Spleen (tissue), 11 donors: Measurements from ENCODE around the gene SPDYE1. TPM values are rescaled to one million over a fixed set of nuclear protein-coding genes. Genes with fewer than 3 reads are reported as not detected.
A peak's percentile ranks its signal among the peaks of the same experiment; 100 is the strongest.
"Not testable (repeated sequence)": the region's sequence is repeated elsewhere in the genome, so short reads cannot be mapped to it uniquely, and the experiment has no call there.

Source experiments
- DNase-seq: peaks from one replicate; pipeline ENCODE4 v3.0.0-alpha.2; 2020
- H3K27ac ChIP-seq, 8 donors: fragments of 200-600 bp; sonication (generic) in 7 of 8; 1 replicate in 4 of 8; 2 replicates in 4 of 8; pipeline versions ENCODE4 v1.5.0 to v1.8.0; 2016 to 2021; ENCODE audit warnings: inconsistent platforms in 4 of 8, mild to moderate bottlenecking in 4 of 8, moderate library complexity in 1 of 8
- H3K27me3 ChIP-seq, 7 donors: fragments of 200-600 bp; sonication (generic) in 6 of 7; replicated peaks in 1 of 7; 1 replicate in 4 of 7; 2 replicates in 3 of 7; pipeline versions ENCODE4 v1.5.0 to v1.8.0; 2016 to 2021; ENCODE audit warnings: inconsistent platforms in 3 of 7, mild to moderate bottlenecking in 1 of 7
- H3K36me3 ChIP-seq, 6 donors: fragments of 200-600 bp; sonication (generic) in 5 of 6; 1 replicate in 4 of 6; 2 replicates in 2 of 6; pipeline versions ENCODE4 v1.5.0 to v1.8.0; 2016 to 2021; ENCODE audit warnings: inconsistent platforms in 2 of 6
- H3K4me1 ChIP-seq, 6 donors: fragments of 200-600 bp; sonication (generic) in 5 of 6; 1 replicate in 3 of 6; 2 replicates in 3 of 6; pipeline versions ENCODE4 v1.5.0 to v1.8.0; 2016 to 2021; ENCODE audit warnings: inconsistent platforms in 3 of 6
- H3K4me3 ChIP-seq, 8 donors: fragments of 200-600 bp; sonication (generic) in 7 of 8; 1 replicate in 4 of 8; 2 replicates in 4 of 8; pipeline versions ENCODE4 v1.5.0 to v1.8.0; 2016 to 2021; ENCODE audit warnings: inconsistent platforms in 4 of 8, mild to moderate bottlenecking in 4 of 8, moderate library complexity in 2 of 8
- H3K9me3 ChIP-seq, 8 donors: fragments of 200-600 bp; sonication (generic) in 7 of 8; 1 replicate in 4 of 8; 2 replicates in 4 of 8; pipeline versions ENCODE4 v1.5.0 to v1.8.0; 2016 to 2021; ENCODE audit warnings: inconsistent platforms in 4 of 8
- POLR2A ChIP-seq, 3 donors: fragments of 450-650 bp; IDR thresholded peaks; one replicate each; pipeline ENCODE4 v1.5.1; 2017; ENCODE audit warnings: antibody characterized with exemption in 3 of 3, mild to moderate bottlenecking in 1 of 3
- POLR2AphosphoS5 ChIP-seq, 3 donors: sonication (generic); formaldehyde crosslinking; IDR thresholded peaks; one replicate each; pipeline ENCODE4 v1.5.1; 2017; ENCODE audit warnings: antibody characterized with exemption in 3 of 3
- WGBS, 5 donors: extraction: QIAGEN DNeasy Blood & Tissue Kit in 3 of 5; methylation state at CpG; one replicate each; pipeline versions ENCODE4 v1.1.5 to v1.1.7; 2013 to 2018; 5-methylcytosine and 5-hydroxymethylcytosine counted together
- intact Hi-C: fragments of 100-400 bp; cut with DNase I; formaldehyde crosslinking; loops from one replicate; pipeline ENCODE4 v1.15.0; 2023; ENCODE audit warnings: low total_unique reads
- polyA plus RNA-seq, 3 donors: library from polyadenylated mRNA; stranded (reverse); fragments of 200-250 nt; gene quantifications; one replicate each; pipeline ENCODE4 v1.2.1, GENCODE V29; 2013
- total RNA-seq, 7 donors: library from RNA; depleted of rRNA in 3 of 7; stranded (reverse); fragments of >200 nt in 3 of 7; fragmentation: NEBNext Ultra II Directional in 4 of 7; extraction: Animal tissue kit (Norgen Biotek cat#: 25700) in 4 of 7; gene quantifications; one replicate each; pipeline versions ENCODE4 v1.1.0 to v1.2.1, GENCODE V29; 2016 to 2021
- TF ChIP-seq, protein P1 (sequence below), 11 experiments: fragments of 200-600 bp in 7 of 11; fragments of 450-650 bp in 4 of 11; sonication (generic) in 4 of 11; IDR thresholded peaks in 8 of 11; conservative IDR thresholded peaks in 3 of 11; 1 replicate in 7 of 11; 2 replicates in 4 of 11; pipeline versions ENCODE4 v1.4.0 to v1.8.0; 2016 to 2021; ENCODE audit warnings: antibody characterized with exemption in 11 of 11, inconsistent platforms in 4 of 11, mild to moderate bottlenecking in 1 of 11
- donor health status: healthy with polysubstance abuse.
- donor health status: DM: no; HTN: no; CAD: no; lungs with moderate emphysema.
- donor health status: DM: no; HTN: no; CAD: no.
- donor health status: Bipolar disorder and iron deficiency.
- donor health status: healthy.
- donor health status: DM: no; HTN: no; CAD: no.
- donor health status: DM: yes; HTN: yes; CAD: no.

Gene SPDYE1
- total and polyA plus RNA-seq, 10 donors: not detected

DNA sequence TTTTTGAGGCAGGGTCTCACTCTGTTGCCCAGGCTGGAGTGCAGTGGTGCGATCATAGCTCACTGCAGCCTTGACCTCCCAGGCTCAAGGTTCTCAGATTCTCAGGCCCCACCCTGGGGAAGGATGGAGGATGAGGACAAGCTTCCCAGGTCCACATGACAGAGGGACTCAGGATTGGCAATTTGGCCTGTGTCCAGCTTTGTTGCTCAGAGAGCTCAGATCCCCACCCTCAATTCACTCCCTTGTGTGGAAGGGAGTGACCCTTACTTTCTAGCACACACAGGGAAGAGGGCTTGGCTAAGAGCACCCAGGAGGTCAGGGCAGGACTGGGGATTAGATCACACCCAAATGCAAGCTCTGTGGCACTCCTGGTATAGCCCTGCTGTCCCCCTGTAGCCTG is 6.9 kb upstream of the SPDYE1 start:
- intact Hi-C loops, DNase-seq: not testable (repeated sequence)
- 75 to 84% (median 82%) methylated on average over 1 of the region's 1 CpG for WGBS, 5 donors

GRCh38 chr7:43992896-43993295 is 4.8 kb upstream of the SPDYE1 start:
- H3K36me3 ChIP-seq, H3K4me3 ChIP-seq, DNase-seq, intact Hi-C loops, H3K27me3 ChIP-seq, H3K4me1 ChIP-seq, H3K9me3 ChIP-seq: not testable (repeated sequence)
- H3K27ac ChIP-seq: peak overlapping the region in 1 of 8 donors; percentile 16
- 56 to 64% (median 64%) methylated on average over 7 of the region's 7 CpGs for WGBS, 5 donors

More for the DNA sequence above, 6.9 kb upstream of the SPDYE1 start:
- H3K27me3 ChIP-seq, H3K9me3 ChIP-seq, H3K4me1 ChIP-seq, H3K27ac ChIP-seq, H3K4me3 ChIP-seq, H3K36me3 ChIP-seq: not testable (repeated sequence)

DNA sequence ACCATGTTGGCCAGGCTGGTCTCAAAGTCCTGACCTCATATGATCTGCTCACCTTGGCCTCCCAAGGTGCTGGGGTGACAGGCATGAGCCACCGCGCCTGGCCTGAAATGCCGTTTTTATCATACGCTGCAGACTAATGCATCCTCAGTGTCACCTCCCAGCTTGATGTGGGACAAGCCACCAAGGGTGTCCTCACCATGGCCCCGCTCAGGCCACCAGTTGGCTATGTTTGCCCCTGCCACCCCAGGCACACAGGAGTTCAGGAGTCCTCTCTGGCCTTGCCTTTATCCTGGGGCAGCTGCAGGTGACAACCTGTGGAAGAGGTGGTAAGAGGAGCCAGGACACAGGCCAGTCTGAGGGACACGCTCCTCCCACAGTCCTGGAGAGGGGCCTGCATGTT is 3.0 kb upstream of the SPDYE1 start:
- H3K9me3 ChIP-seq, H3K4me1 ChIP-seq, H3K27ac ChIP-seq, H3K27me3 ChIP-seq, H3K4me3 ChIP-seq, intact Hi-C loops, H3K36me3 ChIP-seq, DNase-seq: not testable (repeated sequence)
- WGBS, 5 donors: 95 to 98% (median 97%) methylated on average over 5 to 6 of the region's 6 CpGs; no CpG with 5 or more reads in 1 of the 5 donors

DNA sequence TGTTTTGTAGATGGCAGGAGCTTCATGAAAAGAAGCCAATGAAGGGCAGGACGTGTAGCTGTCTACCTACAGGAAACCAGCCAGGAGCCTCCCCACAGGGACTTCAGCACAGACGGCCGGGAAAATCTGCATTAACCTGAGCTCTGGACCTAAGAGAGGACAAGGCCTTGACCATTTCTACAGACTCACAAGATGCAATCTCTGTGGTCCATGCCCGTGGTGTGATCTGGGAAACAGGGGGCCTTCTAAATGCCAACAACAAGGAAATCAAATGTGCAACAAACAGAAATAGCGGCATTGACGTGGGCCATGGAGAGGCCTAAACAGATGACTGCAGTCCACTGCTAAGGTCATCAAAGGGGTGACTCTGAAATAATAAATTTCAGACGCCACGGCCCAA is 14.4 kb downstream of the SPDYE1 start:
- H3K27ac ChIP-seq, H3K4me1 ChIP-seq, H3K4me3 ChIP-seq, H3K9me3 ChIP-seq, intact Hi-C loops, H3K27me3 ChIP-seq, DNase-seq: not testable (repeated sequence)
- WGBS, 5 donors: 86 to 94% (median 87%) methylated on average over 5 to 7 of the region's 8 CpGs
- peaks cover 0 to 70% (median 11%) of the 10 kb centered on the region in 6 donors for H3K36me3 ChIP-seq

DNA sequence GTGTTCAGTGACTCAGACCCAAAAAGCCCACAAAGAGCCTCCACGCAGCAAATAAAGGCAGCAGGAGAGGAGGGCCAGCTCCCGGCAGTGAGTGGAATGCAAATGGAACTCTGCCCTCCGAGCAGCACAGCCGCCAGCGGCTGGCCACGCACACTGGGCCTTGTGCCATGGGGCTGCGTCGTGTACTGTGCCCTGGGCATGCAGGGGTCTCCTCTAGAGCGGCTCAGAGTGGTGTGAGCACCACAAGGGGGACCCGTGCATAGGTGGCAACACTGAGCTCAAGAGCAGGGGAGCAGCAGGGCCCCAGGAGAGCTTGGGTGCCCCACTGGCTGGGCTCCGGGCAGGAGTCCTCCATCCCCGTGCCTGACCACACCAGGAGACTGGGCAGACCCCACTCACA is 17.4 kb downstream of the SPDYE1 start:
- DNase-seq, intact Hi-C loops, H3K27me3 ChIP-seq, H3K9me3 ChIP-seq, H3K4me3 ChIP-seq, H3K27ac ChIP-seq: not testable (repeated sequence)
- H3K4me1 ChIP-seq: peaks cover 0 to 28% (median 19%) of the 10 kb centered on the region in 6 donors
- WGBS, 5 donors: 95 to 96% (median 96%) methylated on average over 5 to 10 of the region's 12 CpGs; no CpG with 5 or more reads in 2 of the 5 donors
- H3K36me3 ChIP-seq: peaks cover 0 to 50% (median 10%) of the 10 kb centered on the region in 6 donors

DNA sequence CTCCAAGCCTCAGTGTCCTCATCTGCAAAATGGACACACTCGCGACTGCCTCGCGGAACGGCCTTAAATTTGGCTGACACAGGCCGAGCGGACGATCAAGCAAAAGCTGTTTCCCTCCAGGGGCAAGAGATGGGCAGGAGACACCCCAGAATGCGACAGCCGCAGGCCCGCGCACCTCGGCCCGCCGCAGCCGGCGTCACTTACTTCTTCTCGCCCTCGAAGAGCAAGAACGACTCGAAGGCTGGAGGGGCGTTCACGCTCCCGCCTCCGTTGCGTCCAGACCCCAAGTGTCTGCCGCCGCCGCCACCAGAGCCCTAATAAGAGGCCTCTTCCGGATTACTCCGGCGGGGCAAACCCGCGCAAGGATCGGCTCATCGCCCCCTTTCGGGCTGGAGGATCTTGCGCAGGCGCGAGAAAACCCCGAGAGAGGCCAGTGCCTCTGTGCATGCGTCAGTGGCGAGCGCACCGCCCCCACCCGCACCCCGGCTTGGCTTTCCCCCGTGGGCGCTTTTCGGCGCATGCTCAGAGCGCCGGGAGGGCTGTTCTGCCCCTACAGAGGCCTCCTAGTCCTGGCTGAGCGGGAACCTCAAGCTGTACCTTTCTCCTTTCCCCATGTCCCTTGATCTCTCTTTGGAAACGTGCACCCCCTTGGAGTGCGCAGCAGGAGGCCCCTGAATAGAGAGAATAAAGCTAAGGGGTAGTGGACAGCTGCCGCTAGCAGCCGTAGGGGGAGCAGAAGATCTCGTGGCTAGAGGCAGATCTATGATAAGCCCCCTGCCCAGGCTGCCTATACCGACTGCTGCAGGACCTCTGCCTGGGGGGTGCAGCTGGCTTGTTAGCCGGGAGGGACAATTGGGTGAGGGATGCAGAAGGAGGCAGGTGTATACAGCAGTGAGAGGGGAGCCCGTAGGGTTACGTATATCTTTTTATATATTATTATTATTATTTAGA is 21.4 kb downstream of the SPDYE1 start:
- TF ChIP-seq, protein P1, sequence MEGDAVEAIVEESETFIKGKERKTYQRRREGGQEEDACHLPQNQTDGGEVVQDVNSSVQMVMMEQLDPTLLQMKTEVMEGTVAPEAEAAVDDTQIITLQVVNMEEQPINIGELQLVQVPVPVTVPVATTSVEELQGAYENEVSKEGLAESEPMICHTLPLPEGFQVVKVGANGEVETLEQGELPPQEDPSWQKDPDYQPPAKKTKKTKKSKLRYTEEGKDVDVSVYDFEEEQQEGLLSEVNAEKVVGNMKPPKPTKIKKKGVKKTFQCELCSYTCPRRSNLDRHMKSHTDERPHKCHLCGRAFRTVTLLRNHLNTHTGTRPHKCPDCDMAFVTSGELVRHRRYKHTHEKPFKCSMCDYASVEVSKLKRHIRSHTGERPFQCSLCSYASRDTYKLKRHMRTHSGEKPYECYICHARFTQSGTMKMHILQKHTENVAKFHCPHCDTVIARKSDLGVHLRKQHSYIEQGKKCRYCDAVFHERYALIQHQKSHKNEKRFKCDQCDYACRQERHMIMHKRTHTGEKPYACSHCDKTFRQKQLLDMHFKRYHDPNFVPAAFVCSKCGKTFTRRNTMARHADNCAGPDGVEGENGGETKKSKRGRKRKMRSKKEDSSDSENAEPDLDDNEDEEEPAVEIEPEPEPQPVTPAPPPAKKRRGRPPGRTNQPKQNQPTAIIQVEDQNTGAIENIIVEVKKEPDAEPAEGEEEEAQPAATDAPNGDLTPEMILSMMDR (IDR thresholded peaks at IDR 0.05 in 8 of 11, conservative IDR thresholded peaks at IDR 0.05 in 3 of 11): peak; percentile 42 to 87 (median 77)
- TF ChIP-seq POLR2AphosphoS5 (IDR thresholded peaks at IDR 0.05): peak; percentile 86 to 92 (median 88)
- peak in 1 of 3 donors; percentile 40 for TF ChIP-seq POLR2A (IDR thresholded peaks at IDR 0.05)
- H3K27ac ChIP-seq: peak overlapping the region in 7 of 8 donors; percentile 65 to 90 (median 86)
- H3K4me1 ChIP-seq: peaks cover 0 to 35% (median 26%) of the 10 kb centered on the region in 6 donors
- 1 to 4% (median 2%) methylated on average over 28 to 61 of the region's 63 CpGs for WGBS, 5 donors
- DNase-seq: peak; percentile 100
- intact Hi-C loops, H3K27me3 ChIP-seq, H3K9me3 ChIP-seq: not testable (repeated sequence)
- H3K4me3 ChIP-seq: peak overlapping the region; percentile 64 to 89 (median 76)
- peaks cover 0 to 23% (median 3%) of the 10 kb centered on the region in 6 donors for H3K36me3 ChIP-seq

DNA sequence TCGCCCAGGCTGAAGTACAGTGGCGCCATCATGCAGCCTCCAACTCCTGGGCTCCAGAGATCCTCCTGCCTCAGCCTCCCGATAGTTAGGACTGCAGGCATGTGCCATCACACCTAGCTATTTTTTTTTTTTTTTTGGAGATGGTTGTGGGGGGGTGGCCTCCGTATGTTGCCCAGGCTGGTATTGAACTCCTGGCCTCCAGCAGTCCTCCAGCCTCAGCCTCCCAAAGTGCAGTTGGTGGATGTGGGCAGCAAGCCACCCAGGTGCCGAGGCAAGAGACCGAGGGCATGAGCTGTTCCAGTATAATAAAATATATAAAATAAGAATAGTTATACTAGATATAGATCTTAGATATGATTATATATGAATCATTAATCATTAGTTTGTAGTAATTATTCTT is 22.1 kb downstream of the SPDYE1 start:
- peaks cover 0 to 35% (median 26%) of the 10 kb centered on the region in 6 donors for H3K4me1 ChIP-seq
- peak overlapping the region in 5 of 8 donors; percentile 82 to 90 (median 87) for H3K27ac ChIP-seq
- peaks cover 0 to 16% (median 2%) of the 10 kb centered on the region in 6 donors for H3K36me3 ChIP-seq
- 70 to 92% (median 85%) methylated on average over 5 to 6 of the region's 6 CpGs for WGBS, 5 donors
- H3K4me3 ChIP-seq, intact Hi-C loops, H3K9me3 ChIP-seq, H3K27me3 ChIP-seq, DNase-seq: not testable (repeated sequence)

DNA sequence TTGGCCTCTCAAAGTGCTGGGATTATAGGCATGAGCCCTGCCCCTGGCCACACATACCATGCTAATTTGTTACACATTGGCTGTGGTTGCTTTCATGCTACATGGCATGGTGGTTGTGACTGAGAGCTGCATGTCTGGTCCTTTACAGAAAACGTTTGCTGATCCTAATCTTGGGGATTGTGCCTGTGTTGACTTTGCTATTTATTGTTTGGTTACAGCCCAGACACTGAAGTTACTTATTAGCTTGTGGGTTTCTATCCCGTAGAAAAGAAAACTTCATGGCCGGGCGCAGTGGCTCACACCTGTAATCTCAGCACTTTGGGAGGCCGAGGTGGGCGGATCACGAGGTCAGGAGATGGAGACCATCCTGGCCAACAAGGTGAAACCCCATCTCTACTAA is 24.4 kb downstream of the SPDYE1 start:
- intact Hi-C loops, H3K4me3 ChIP-seq, H3K27ac ChIP-seq, H3K36me3 ChIP-seq, H3K9me3 ChIP-seq, DNase-seq, H3K27me3 ChIP-seq: not testable (repeated sequence)
- peaks cover 0 to 33% (median 25%) of the 10 kb centered on the region in 6 donors for H3K4me1 ChIP-seq
- WGBS, 5 donors: 87 to 97% (median 90%) methylated on average over 6 to 7 of the region's 7 CpGs

DNA sequence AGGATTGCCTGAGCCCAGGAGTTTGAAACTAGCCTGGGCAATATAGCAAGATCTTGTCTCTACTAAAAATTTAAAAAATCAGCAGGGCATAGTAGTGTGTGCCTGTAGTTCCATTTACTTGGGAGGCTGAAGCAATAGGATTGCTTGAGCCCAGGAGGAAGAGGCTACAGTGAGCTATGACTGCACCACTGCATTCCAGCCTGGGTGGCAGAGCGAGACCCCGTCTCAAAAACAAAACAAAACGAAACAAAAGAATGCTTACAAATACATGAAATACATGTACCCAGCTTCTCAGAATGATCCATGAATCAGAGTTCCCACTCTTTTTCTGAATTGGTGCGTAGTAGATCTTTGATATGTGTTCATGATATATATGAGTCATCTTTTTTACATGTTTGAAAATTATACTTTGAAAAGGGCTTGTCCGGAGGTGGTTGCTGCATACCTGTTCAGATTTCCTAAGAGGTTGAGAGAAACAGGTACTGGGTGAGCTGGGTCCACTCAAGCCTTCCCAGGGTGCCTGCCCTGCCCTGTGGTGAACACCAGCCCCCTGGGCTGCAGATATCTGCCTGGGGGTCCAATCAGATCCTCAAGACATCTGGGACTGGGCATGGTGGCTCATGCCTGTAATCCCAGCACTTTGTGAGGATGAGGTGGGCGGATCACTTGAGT is 25.2 kb downstream of the SPDYE1 start:
- intact Hi-C loops, H3K4me3 ChIP-seq, H3K27ac ChIP-seq, H3K36me3 ChIP-seq, DNase-seq, H3K27me3 ChIP-seq, H3K9me3 ChIP-seq: not testable (repeated sequence)
- WGBS, 5 donors: 78 to 90% (median 85%) methylated on average over 5 to 6 of the region's 6 CpGs
- H3K4me1 ChIP-seq: peaks cover 0 to 24% (median 21%) of the 10 kb centered on the region in 6 donors
